ENCODE measurements around the gene HSPB9. TPM values are rescaled to one million over a fixed set of nuclear protein-coding genes. Genes with fewer than 3 reads are reported as not detected.

HSPB9 gene
- total RNA-seq, 2 experiments from 2014 or later = not detected

- H3K4me3 Mint-ChIP-seq = peak overlapping the region; percentile 68
- TF ChIP-seq CTCF (IDR thresholded peaks at IDR 0.05) = peak; percentile 33
- no peak overlapping the region for H3K27ac Mint-ChIP-seq
- H3K27me3 Mint-ChIP-seq = no peaks in the 10 kb centered on the region
- Histone ChIP-seq H3K27ac (ENCODE audit: low read depth in 1 of 2, low read length in 2 of 2) (no peak overlapping the region), H3K4me1 (ENCODE audit: insufficient read depth, low read length) (peaks cover 28% of the 10 kb centered on the region), H3K4me3 (ENCODE audit: low read length) (no peak overlapping the region), H3K27me3 (ENCODE audit: control insufficient read depth in 1 of 2, insufficient read depth in 2 of 2, low read length in 2 of 2) (no peaks in the 10 kb centered on the region), H3K36me3 (ENCODE audit: insufficient read depth, low read length) (peaks cover 32% of the 10 kb centered on the region), H3K9me3 (ENCODE audit: control insufficient read depth in 1 of 2, insufficient read depth in 1 of 2, low read length in 2 of 2) (no peaks in the 10 kb centered on the region)
- ChIA-PET POLR2A (no interaction called here), CTCF (no interaction called here)
- ATAC-seq (ENCODE audit: poor library complexity) (peak; percentile 31), DNase-seq (peak in 8 of 14 experiments; percentile 27 to 68 (median 42))
- H3K36me3 Mint-ChIP-seq (ENCODE audit: low read depth) = peaks cover 27% of the 10 kb centered on the region
- no peaks in the 10 kb centered on the region for H3K9me3 Mint-ChIP-seq
- H3K4me1 Mint-ChIP-seq (ENCODE audit: low read depth) = peaks cover 32% of the 10 kb centered on the region
- intact Hi-C loops (cut with DNase I, micrococcal nuclease) = loop anchor here (5.0 kb wide), 1 partner anchor 381 kb away; no protein-coding TSS in a partner anchor
Measured at GRCh38 chr17:42118545-42118944, 4.1 kb upstream of the HSPB9 start.

- H3K9me3 ChIP-seq (ENCODE audit: control insufficient read depth in 1 of 2, insufficient read depth in 1 of 2, low read length in 2 of 2) = no peaks in the 10 kb centered on the region
- H3K36me3 ChIP-seq (ENCODE audit: insufficient read depth, low read length) = peaks cover 34% of the 10 kb centered on the region
- intact Hi-C loops (cut with DNase I, micrococcal nuclease) = loop anchor here (5.0 kb wide), 1 partner anchor 382 kb away; no protein-coding TSS in a partner anchor
- Mint-ChIP-seq H3K4me1 (ENCODE audit: low read depth) (peaks cover 30% of the 10 kb centered on the region), H3K36me3 (ENCODE audit: low read depth) (peaks cover 27% of the 10 kb centered on the region), H3K9me3 (no peaks in the 10 kb centered on the region), H3K4me3 (no peak overlapping the region), H3K27ac (no peak overlapping the region), H3K27me3 (no peaks in the 10 kb centered on the region)
- no peak overlapping the region for H3K27ac ChIP-seq (ENCODE audit: low read depth in 1 of 2, low read length in 2 of 2)
- CTCF ChIA-PET = interaction anchor here (1.1 to 1.6 kb wide), 2 partner anchors 102 to 103 kb away, joined by 3 read pairs; no protein-coding TSS in a partner anchor
- DNase-seq = no peak
- no peak for ATAC-seq (ENCODE audit: poor library complexity)
- TF ChIP-seq CTCF (IDR thresholded peaks at IDR 0.05) = no peak
- no peaks in the 10 kb centered on the region for H3K27me3 ChIP-seq (ENCODE audit: control insufficient read depth in 1 of 2, insufficient read depth in 2 of 2, low read length in 2 of 2)
- no peak overlapping the region for H3K4me3 ChIP-seq (ENCODE audit: low read length)
- POLR2A ChIA-PET = no interaction called here
- peaks cover 28% of the 10 kb centered on the region for H3K4me1 ChIP-seq (ENCODE audit: insufficient read depth, low read length)
Measured at GRCh38 chr17:42119301-42119700, 3.3 kb upstream of the HSPB9 start.

- no peak overlapping the region for H3K27ac Mint-ChIP-seq
- ChIA-PET CTCF (interaction anchor here (0.9 to 1.6 kb wide), 4 partner anchors 100 to 102 kb away, joined by 3 to 4 read pairs (median 3); partner anchors contain the start of gene NKIRAS2), POLR2A (interaction anchor here (1.5 to 2.8 kb wide), 5 partner anchors 8 to 154 kb away, joined by 5 to 17 read pairs (median 10); partner anchors contain the start of genes CNP, DHX58 and DNAJC7)
- H3K4me3 Mint-ChIP-seq = peak overlapping the region; percentile 82
- intact Hi-C loops (cut with DNase I, micrococcal nuclease) = loop anchor here in 1 of 2 experiments (2.0 to 5.0 kb wide), 3 partner anchors 35 to 157 kb away; partner anchors contain the start of genes GHDC, RAB5C and STAT5B
- H3K4me3 ChIP-seq (ENCODE audit: low read length) = peak overlapping the region; percentile 48
- peaks cover 25% of the 10 kb centered on the region for H3K4me1 Mint-ChIP-seq (ENCODE audit: low read depth)
- no peaks in the 10 kb centered on the region for H3K27me3 ChIP-seq (ENCODE audit: control insufficient read depth in 1 of 2, insufficient read depth in 2 of 2, low read length in 2 of 2)
- H3K9me3 ChIP-seq (ENCODE audit: control insufficient read depth in 1 of 2, insufficient read depth in 1 of 2, low read length in 2 of 2) = no peaks in the 10 kb centered on the region
- H3K27ac ChIP-seq (ENCODE audit: low read depth in 1 of 2, low read length in 2 of 2) = no peak overlapping the region
- H3K36me3 ChIP-seq (ENCODE audit: insufficient read depth, low read length) = peaks cover 41% of the 10 kb centered on the region
- peaks cover 36% of the 10 kb centered on the region for H3K36me3 Mint-ChIP-seq (ENCODE audit: low read depth)
- peaks cover 28% of the 10 kb centered on the region for H3K4me1 ChIP-seq (ENCODE audit: insufficient read depth, low read length)
- DNase-seq (peak in 1 of 14 experiments; percentile 36), ATAC-seq (ENCODE audit: poor library complexity) (no peak)
- no peak for TF ChIP-seq CTCF (IDR thresholded peaks at IDR 0.05)
- no peaks in the 10 kb centered on the region for H3K27me3 Mint-ChIP-seq
- no peaks in the 10 kb centered on the region for H3K9me3 Mint-ChIP-seq
Measured at GRCh38 chr17:42120161-42120769, 2.3 kb upstream of the HSPB9 start.

Measured in CD4-positive, alpha-beta T cell (primary cell).